ENCODE data around the gene UEVLD.

GRCh38 chr11:18566406-18566805, 22.1 kb downstream of the UEVLD start:
- TF ChIP-seq CTCF (conservative IDR thresholded peaks at IDR 0.05) (no peak), EZH2 (IDR thresholded peaks at IDR 0.05; ENCODE audit: low read depth) (no peak)

Measured in PC-9 (cell line).